ENCODE measurements around the gene CLK2.

DNA sequence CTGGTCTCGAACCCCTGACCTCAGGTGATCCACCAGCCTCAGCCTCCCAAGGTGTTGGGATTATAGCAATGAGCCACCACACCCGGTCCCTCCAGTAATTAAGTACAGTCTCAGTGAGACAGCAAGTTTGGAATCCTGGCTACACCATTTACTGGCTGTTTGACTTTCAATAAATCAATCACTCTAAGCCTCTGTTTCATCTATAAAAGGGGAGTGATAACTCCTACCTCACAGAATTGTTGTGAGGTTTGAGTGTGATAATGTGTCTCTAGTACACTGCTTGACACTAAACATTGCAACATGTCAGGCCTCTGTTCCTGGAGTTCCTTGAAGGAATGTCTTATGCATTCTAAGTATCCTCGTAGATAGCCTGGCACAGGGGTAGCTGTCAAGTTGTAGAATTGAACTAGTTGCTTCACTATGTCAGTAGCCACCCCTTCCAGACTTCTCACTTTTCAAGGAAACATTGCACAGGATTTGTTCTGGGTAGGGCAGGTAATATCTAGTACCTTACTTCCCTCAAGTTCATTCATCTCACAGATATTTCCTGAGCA, 30.4 kb downstream of the CLK2 start:
- TF ChIP-seq, protein P1, sequence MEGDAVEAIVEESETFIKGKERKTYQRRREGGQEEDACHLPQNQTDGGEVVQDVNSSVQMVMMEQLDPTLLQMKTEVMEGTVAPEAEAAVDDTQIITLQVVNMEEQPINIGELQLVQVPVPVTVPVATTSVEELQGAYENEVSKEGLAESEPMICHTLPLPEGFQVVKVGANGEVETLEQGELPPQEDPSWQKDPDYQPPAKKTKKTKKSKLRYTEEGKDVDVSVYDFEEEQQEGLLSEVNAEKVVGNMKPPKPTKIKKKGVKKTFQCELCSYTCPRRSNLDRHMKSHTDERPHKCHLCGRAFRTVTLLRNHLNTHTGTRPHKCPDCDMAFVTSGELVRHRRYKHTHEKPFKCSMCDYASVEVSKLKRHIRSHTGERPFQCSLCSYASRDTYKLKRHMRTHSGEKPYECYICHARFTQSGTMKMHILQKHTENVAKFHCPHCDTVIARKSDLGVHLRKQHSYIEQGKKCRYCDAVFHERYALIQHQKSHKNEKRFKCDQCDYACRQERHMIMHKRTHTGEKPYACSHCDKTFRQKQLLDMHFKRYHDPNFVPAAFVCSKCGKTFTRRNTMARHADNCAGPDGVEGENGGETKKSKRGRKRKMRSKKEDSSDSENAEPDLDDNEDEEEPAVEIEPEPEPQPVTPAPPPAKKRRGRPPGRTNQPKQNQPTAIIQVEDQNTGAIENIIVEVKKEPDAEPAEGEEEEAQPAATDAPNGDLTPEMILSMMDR (conservative IDR thresholded peaks at IDR 0.05): no peak
- TF ChIP-seq ZFX (IDR thresholded peaks at IDR 0.05): no peak

Data from C4-2B (cell line).